Keratinocyte (primary cell): ENCODE results near the gene CMSS1. TPM values are rescaled to one million over a fixed set of nuclear protein-coding genes. Genes with fewer than 3 reads are reported as not detected.

ENCODE experiments used
- DNase-seq: peaks from one replicate; pipeline ENCODE4 v3.0.0-alpha.2; 2011; ENCODE audit warnings: low read depth, missing footprints, low spot score
- FAIRE-seq: peaks from 2 replicates; lab custom pipeline; 2011; peaks lifted over from hg19 to GRCh38; lab: Jason Lieb, UNC
- H2AFZ ChIP-seq: 2 replicates; pipeline ENCODE4 v1.6.0; 2012; ENCODE audit warnings: low read length, control low read depth, inconsistent platforms; ENCODE audit not compliant: control insufficient read depth
- H3K27ac ChIP-seq: 2 replicates; pipeline ENCODE4 v1.5.1; 2011; ENCODE audit warnings: low read length; ENCODE audit not compliant: control insufficient read depth, insufficient read depth
- H3K27me3 ChIP-seq: 3 replicates; pipeline ENCODE4 v1.6.0; 2011; ENCODE audit warnings: low read length; ENCODE audit not compliant: control insufficient read depth, insufficient read depth; ENCODE audit errors: extremely low read depth
- H3K36me3 ChIP-seq, 2 experiments: 2 replicates in 1 of 2; 3 replicates in 1 of 2; pipeline ENCODE4 v1.5.1; 2011; ENCODE audit warnings: low read length in 2 of 2, mild to moderate bottlenecking in 1 of 2; ENCODE audit not compliant: control insufficient read depth in 2 of 2, insufficient read depth in 2 of 2; ENCODE audit errors: extremely low read depth in 1 of 2
- H3K4me1 ChIP-seq: 3 replicates; pipeline ENCODE4 v1.5.1; 2011; ENCODE audit warnings: low read length; ENCODE audit not compliant: control insufficient read depth, insufficient read depth; ENCODE audit errors: extremely low read depth
- H3K4me2 ChIP-seq: 3 replicates; pipeline ENCODE4 v1.6.0; 2011; ENCODE audit warnings: low read depth, low read length; ENCODE audit not compliant: control insufficient read depth, insufficient read depth; ENCODE audit errors: extremely low read depth
- H3K4me3 ChIP-seq, 3 experiments: fragments of 200-600 bp in 1 of 3; sonication (generic) in 1 of 3; 2 replicates in 2 of 3; 3 replicates in 1 of 3; pipeline ENCODE4 v1.5.1; 2011 to 2016; ENCODE audit warnings: low read length in 3 of 3, mild to moderate bottlenecking in 3 of 3, control low read depth in 2 of 3, inconsistent platforms in 1 of 3, low read depth in 1 of 3, mixed read lengths in 1 of 3, mixed run types in 1 of 3, moderate library complexity in 1 of 3; ENCODE audit not compliant: control insufficient read depth in 2 of 3, insufficient read depth in 2 of 3; ENCODE audit errors: extremely low read depth in 1 of 3
- H3K79me2 ChIP-seq: 2 replicates; pipeline ENCODE4 v1.6.0; 2012; ENCODE audit warnings: low read length; ENCODE audit not compliant: control insufficient read depth, insufficient read depth
- H3K9ac ChIP-seq: 3 replicates; pipeline ENCODE4 v1.6.0; 2011; ENCODE audit warnings: low read length; ENCODE audit not compliant: control insufficient read depth, insufficient read depth; ENCODE audit errors: extremely low read depth
- H3K9me1 ChIP-seq: 3 replicates; pipeline ENCODE4 v1.6.0; 2011; ENCODE audit warnings: low read length; ENCODE audit not compliant: control insufficient read depth, insufficient read depth; ENCODE audit errors: extremely low read depth
- H3K9me3 ChIP-seq: 2 replicates; pipeline ENCODE4 v1.5.1; 2012; ENCODE audit warnings: low read depth, low read length; ENCODE audit not compliant: control insufficient read depth
- H4K20me1 ChIP-seq: 3 replicates; pipeline ENCODE4 v1.6.0; 2011; ENCODE audit warnings: low read length; ENCODE audit not compliant: control insufficient read depth, insufficient read depth; ENCODE audit errors: extremely low read depth
- EZH2 ChIP-seq: IDR thresholded peaks from one replicate; pipeline ENCODE4 v1.6.1; 2012; ENCODE audit warnings: inconsistent platforms, mild to moderate bottlenecking, low read length, moderate library complexity
- dilution Hi-C: fragments of 300-500 bp; cut with MboI; formaldehyde crosslinking; loops from one replicate; pipeline ENCODE4 v1.7.0; 2020; ENCODE audit warnings: low sequenced_read_pairs; ENCODE audit not compliant: extremely low pct_ligation_motif_present
- polyA plus RNA-seq, 5 experiments: library from polyadenylated mRNA; depleted of rRNA in 3 of 5; stranded (reverse) in 3 of 5; stranded (forward) in 1 of 5; unstranded in 1 of 5; fragments of >200 nt; gene quantifications; 1 replicate in 1 of 5; 2 replicates in 3 of 5; 3 replicates in 1 of 5; pipeline versions ENCODE4 v1.2.1 to v1.2.3, GENCODE V29; 2011 to 2012; ENCODE audit warnings: missing spikeins in 2 of 5, low read depth in 1 of 5, low replicate concordance in 1 of 5
- TF ChIP-seq, protein P1 (sequence below), 3 experiments: IDR thresholded peaks in 1 of 3; conservative IDR thresholded peaks in 1 of 3; optimal IDR thresholded peaks in 1 of 3; 2 replicates in 2 of 3; 3 replicates in 1 of 3; pipeline versions ENCODE3 to v1.5.1; 2011; ENCODE audit warnings: low read length in 3 of 3, mild to moderate bottlenecking in 3 of 3, moderate library complexity in 2 of 3, control low read depth in 1 of 3, inconsistent platforms in 1 of 3; ENCODE audit not compliant: insufficient read depth in 2 of 3; ENCODE audit errors: extremely low read depth in 1 of 3

CMSS1 gene
- polyA plus RNA-seq, 1 donor (not counting 4 experiments of a cell fraction or from before 2014, with no cell fraction given): 37.2 TPM

- Histone ChIP-seq H3K4me1 (peaks cover 42% of the 10 kb centered on the region), H3K9ac (no peak overlapping the region), H4K20me1 (no peaks in the 10 kb centered on the region), H3K9me1 (peaks cover 3% of the 10 kb centered on the region), H2AFZ (no peak overlapping the region), H3K27me3 (no peaks in the 10 kb centered on the region), H3K79me2 (no peaks in the 10 kb centered on the region), H3K36me3 (no peaks in the 10 kb centered on the region), H3K9me3 (no peaks in the 10 kb centered on the region), H3K4me2 (no peak overlapping the region), H3K4me3 (no peak overlapping the region), H3K27ac (no peak overlapping the region)
- DNase-seq (no peak), FAIRE-seq (no peak)
- dilution Hi-C loops: no loop called here
- no peak for TF ChIP-seq EZH2
- TF ChIP-seq, protein P1, sequence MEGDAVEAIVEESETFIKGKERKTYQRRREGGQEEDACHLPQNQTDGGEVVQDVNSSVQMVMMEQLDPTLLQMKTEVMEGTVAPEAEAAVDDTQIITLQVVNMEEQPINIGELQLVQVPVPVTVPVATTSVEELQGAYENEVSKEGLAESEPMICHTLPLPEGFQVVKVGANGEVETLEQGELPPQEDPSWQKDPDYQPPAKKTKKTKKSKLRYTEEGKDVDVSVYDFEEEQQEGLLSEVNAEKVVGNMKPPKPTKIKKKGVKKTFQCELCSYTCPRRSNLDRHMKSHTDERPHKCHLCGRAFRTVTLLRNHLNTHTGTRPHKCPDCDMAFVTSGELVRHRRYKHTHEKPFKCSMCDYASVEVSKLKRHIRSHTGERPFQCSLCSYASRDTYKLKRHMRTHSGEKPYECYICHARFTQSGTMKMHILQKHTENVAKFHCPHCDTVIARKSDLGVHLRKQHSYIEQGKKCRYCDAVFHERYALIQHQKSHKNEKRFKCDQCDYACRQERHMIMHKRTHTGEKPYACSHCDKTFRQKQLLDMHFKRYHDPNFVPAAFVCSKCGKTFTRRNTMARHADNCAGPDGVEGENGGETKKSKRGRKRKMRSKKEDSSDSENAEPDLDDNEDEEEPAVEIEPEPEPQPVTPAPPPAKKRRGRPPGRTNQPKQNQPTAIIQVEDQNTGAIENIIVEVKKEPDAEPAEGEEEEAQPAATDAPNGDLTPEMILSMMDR (optimal IDR thresholded peaks at IDR 0.05 in 1 of 3, IDR thresholded peaks at IDR 0.05 in 1 of 3, conservative IDR thresholded peaks at IDR 0.05 in 1 of 3; ENCODE audit: extremely low read depth in 1 of 3, insufficient read depth in 2 of 3, low read length in 3 of 3): no peak
These were observed 186.2 kb downstream of the CMSS1 start for GRCh38 chr3:100003609-100004503.

DNA sequence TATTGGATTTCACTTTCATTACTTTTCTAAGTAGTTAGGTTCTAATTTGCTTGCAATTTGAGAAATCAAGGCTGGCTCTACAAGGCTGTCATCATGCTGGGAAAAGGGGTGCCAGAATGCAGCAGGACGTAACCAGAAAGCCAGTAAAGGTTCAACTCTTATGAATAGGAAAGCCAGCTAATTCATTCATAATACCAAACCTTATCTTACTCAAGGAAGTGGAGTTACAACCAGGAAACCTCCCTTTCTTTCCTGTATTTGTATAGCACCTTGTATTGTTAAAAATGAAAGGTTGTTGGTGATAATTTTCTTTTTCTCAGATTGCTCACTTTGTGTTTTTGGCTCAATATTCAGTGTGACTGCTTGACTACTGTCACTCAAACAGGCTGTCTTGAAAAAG, 187.3 kb downstream of the CMSS1 start:
- no peak overlapping the region for H3K27ac ChIP-seq
- H4K20me1 ChIP-seq: no peaks in the 10 kb centered on the region
- H3K9me1 ChIP-seq: peaks cover 3% of the 10 kb centered on the region
- no peak overlapping the region for H3K9ac ChIP-seq
- H3K79me2 ChIP-seq: no peaks in the 10 kb centered on the region
- H3K4me1 ChIP-seq: peaks cover 42% of the 10 kb centered on the region
- H3K9me3 ChIP-seq: no peaks in the 10 kb centered on the region
- dilution Hi-C loops: no loop called here
- DNase-seq: no peak
- no peak overlapping the region for H3K4me2 ChIP-seq
- no peaks in the 10 kb centered on the region for H3K36me3 ChIP-seq
- FAIRE-seq: no peak
- no peaks in the 10 kb centered on the region for H3K27me3 ChIP-seq
- no peak overlapping the region for H3K4me3 ChIP-seq
- no peak for TF ChIP-seq EZH2
- TF ChIP-seq, protein P1 (optimal IDR thresholded peaks at IDR 0.05 in 1 of 3, IDR thresholded peaks at IDR 0.05 in 1 of 3, conservative IDR thresholded peaks at IDR 0.05 in 1 of 3; ENCODE audit: extremely low read depth in 1 of 3, insufficient read depth in 2 of 3, low read length in 3 of 3): no peak
- no peak overlapping the region for H2AFZ ChIP-seq
